Heart left ventricle (tissue), 13 donors: ENCODE data around the gene HELZ2.

ENCODE experiments used
- CTCF ChIP-seq, 12 donors: fragments of 200-600 bp; sonication (generic) in 4 of 12; IDR thresholded peaks; one replicate each; pipeline versions ENCODE4 v1.5.0 to v1.8.0; 2018 to 2022; ENCODE audit warnings: antibody characterized with exemption in 12 of 12, mild to moderate bottlenecking in 5 of 12
- POLR2A ChIP-seq, 2 donors: fragments of 450-650 bp; IDR thresholded peaks; one replicate each; pipeline ENCODE4 v1.6.1; 2017; ENCODE audit warnings: antibody characterized with exemption in 2 of 2, mild to moderate bottlenecking in 2 of 2, moderate library complexity in 2 of 2
- donor health status: ischemic (EF 13 %, LVEDD 7.1; RV severe dilation, severe dysfunction).
- donor health status: DM: no; HTN: yes; CAD: no.
- donor health status: DM: no; HTN: no; CAD: no.
- donor health status: ischemic (EF 25% LVEDD 6.9; RV normal size, moderate dysfunction).
- donor health status: ischemic (EF 25% LVEDD 5.7; RV mildly dilated, moderate dysfunction).
- donor health status: ischemic (EF 35%, LVEDD 5.7; RV mildly dilated, moderate dysfunction).
- donor health status: nonischemic (EF 11% LVEDD 7.7; RV severe dilation, severe dysfunction).
- donor health status: DM: yes; HTN: yes; CAD: no.
- donor health status: PGD.
- donor health status: ischemic (EF 29% LVEDD 5.4; RV normal size, mild dysfunction).
- donor health status: nonischemic (EF 23%, LVEDD 6.1; RV moderate dilation, normal function).

GRCh38 chr20:63536997-63537524 is 37.0 kb downstream of the HELZ2 start, which contains the start of gene PTK6:
- TF ChIP-seq CTCF (IDR thresholded peaks at IDR 0.05) (no peak), POLR2A (IDR thresholded peaks at IDR 0.05) (no peak)
